HepG2 (cell line): ENCODE data around the gene SPATS2. TPM values are rescaled to one million over a fixed set of nuclear protein-coding genes. Genes with fewer than 3 reads are reported as not detected.
A peak's percentile ranks its signal among the peaks of the same experiment; 100 is the strongest.

Experiments
- ATAC-seq: fragments of 200-7000 bp; cut with Tn5 transposase; 3 replicates; pipeline ENCODE4 v1.9.1; 2020; ENCODE audit warnings: mild to moderate bottlenecking, moderate library complexity
- BruUV-seq: library from RNA; stranded (reverse); fragments of 400-500 nt; replicated peaks from 2 replicates; lab custom pipeline; 2021; lab: Mats Ljungman, UMichigan
- CTCF ChIA-PET: fragments of 300-600 bp; formaldehyde crosslinking; extraction: SDS; loops from one replicate; lab custom pipeline; 2021; ENCODE audit warnings: low total read pairs, inconsistent platforms, low intra/inter-chr PET ratio; lab: Yijun Ruan, JAX
- POLR2A ChIA-PET: fragments of 350-600 bp; sonication (Branson Sonifier 250); formaldehyde crosslinking; loops from one replicate; lab custom pipeline; 2020; ENCODE audit warnings: antibody characterized with exemption, inconsistent platforms; lab: Yijun Ruan, JAX
- DNase-seq: peaks from one replicate; pipeline ENCODE4 v3.0.0-alpha.2; 2015; ENCODE audit warnings: low spot score
- FAIRE-seq: peaks from 3 replicates; lab custom pipeline; 2011; peaks lifted over from hg19 to GRCh38; lab: Jason Lieb, UNC
- H2AFZ ChIP-seq: one replicate; pipeline ENCODE4 v1.6.1; 2011; ENCODE audit warnings: low read length, inconsistent platforms
- H3K27ac ChIP-seq: fragments of 300-600 bp; 3 replicates; pipeline ENCODE4 v1.8.0; 2011; ENCODE audit warnings: mixed run types, mild to moderate bottlenecking, mixed read lengths, low read length, inconsistent platforms; ENCODE audit not compliant: insufficient read depth; ENCODE audit errors: extremely low read length
- H3K27me3 ChIP-seq, 2 experiments: fragments of 200-600 bp in 1 of 2; 2 replicates in 1 of 2; 3 replicates in 1 of 2; pipeline versions ENCODE4 v1.6.0 to v1.8.0; 2011; ENCODE audit warnings: low read length in 2 of 2, mild to moderate bottlenecking in 2 of 2, moderate library complexity in 2 of 2, inconsistent platforms in 1 of 2; ENCODE audit not compliant: insufficient read depth in 2 of 2, control insufficient read depth in 1 of 2
- H3K36me3 ChIP-seq, 2 experiments: fragments of 200-600 bp in 1 of 2; replicated peaks in 1 of 2; 2 replicates in 1 of 2; 3 replicates in 1 of 2; pipeline versions ENCODE4 v1.5.1 to v1.8.0; 2011; ENCODE audit warnings: low read length in 2 of 2, inconsistent platforms in 1 of 2; ENCODE audit not compliant: insufficient read depth in 2 of 2, control insufficient read depth in 1 of 2
- H3K4me1 ChIP-seq: 2 replicates; pipeline ENCODE4 v1.5.1; 2012; ENCODE audit warnings: low read length, inconsistent platforms; ENCODE audit not compliant: insufficient read depth
- H3K4me2 ChIP-seq: 2 replicates; pipeline ENCODE4 v1.6.0; 2011; ENCODE audit warnings: low read depth, low read length, inconsistent platforms
- H3K4me3 ChIP-seq, 3 experiments: fragments of 200-600 bp in 1 of 3; sonication (generic), shearing (Covaris generic) in 1 of 3; replicated peaks in 1 of 3; 2 replicates each; pipeline ENCODE4 v1.5.1; 2011 to 2016; ENCODE audit warnings: low read length in 3 of 3, inconsistent platforms in 2 of 3, low read depth in 2 of 3, mild to moderate bottlenecking in 2 of 3, control low read depth in 1 of 3, mixed read lengths in 1 of 3; ENCODE audit not compliant: insufficient read depth in 1 of 3
- H3K79me2 ChIP-seq: one replicate; pipeline ENCODE4 v1.6.1; 2011; ENCODE audit warnings: low read length, inconsistent platforms; ENCODE audit not compliant: insufficient read depth
- H3K9ac ChIP-seq: 2 replicates; pipeline ENCODE4 v1.6.0; 2011; ENCODE audit warnings: mild to moderate bottlenecking, low read depth, low read length, inconsistent platforms; ENCODE audit not compliant: insufficient read depth
- H3K9me3 ChIP-seq: 2 replicates; pipeline ENCODE4 v1.5.1; 2012; ENCODE audit warnings: mild to moderate bottlenecking, low read length
- H4K20me1 ChIP-seq: 2 replicates; pipeline ENCODE4 v1.6.0; 2011; ENCODE audit warnings: inconsistent platforms, mild to moderate bottlenecking, low read length, moderate library complexity; ENCODE audit not compliant: insufficient read depth
- AGO1 ChIP-seq: fragments of 200-400 bp; formaldehyde crosslinking; IDR thresholded peaks from 2 replicates; pipeline ENCODE4 v1.6.1; 2017; ENCODE audit warnings: mild to moderate bottlenecking, low read depth, low read length, moderate library complexity; ENCODE audit not compliant: poor library complexity, severe bottlenecking
- CCDC6 ChIP-seq: sonication (generic); formaldehyde crosslinking; IDR thresholded peaks from 2 replicates; pipeline ENCODE4 v1.8.1; 2022; ENCODE audit warnings: mild to moderate bottlenecking, missing genetic modification reagents, moderate library complexity
- DZIP1 ChIP-seq: sonication (generic); formaldehyde crosslinking; IDR thresholded peaks from 2 replicates; pipeline ENCODE4 v1.5.0; 2020; ENCODE audit warnings: mild to moderate bottlenecking, missing genetic modification reagents
- ERF ChIP-seq: IDR thresholded peaks from 2 replicates; pipeline ENCODE4 v1.6.1; 2018; ENCODE audit warnings: missing biosample characterization, missing genetic modification reagents
- GATAD2A ChIP-seq: IDR thresholded peaks from 2 replicates; pipeline ENCODE4 v1.6.1; 2016
- MIER3 ChIP-seq: IDR thresholded peaks from 2 replicates; pipeline ENCODE4 v1.6.1; 2016; ENCODE audit warnings: missing compliant biosample characterization, borderline replicate concordance
- NFKBIZ ChIP-seq: IDR thresholded peaks from 2 replicates; pipeline ENCODE4 v1.6.1; 2018; ENCODE audit warnings: missing genetic modification reagents, missing compliant biosample characterization
- RARG ChIP-seq: sonication (generic); formaldehyde crosslinking; IDR thresholded peaks from 2 replicates; pipeline ENCODE4 v1.4.0; 2020; ENCODE audit warnings: low read depth, mild to moderate bottlenecking, missing genetic modification reagents
- RBAK ChIP-seq: sonication (generic); formaldehyde crosslinking; IDR thresholded peaks from 2 replicates; pipeline ENCODE4 v1.5.1; 2020; ENCODE audit warnings: mild to moderate bottlenecking, missing genetic modification reagents
- SALL1 ChIP-seq: sonication (generic); formaldehyde crosslinking; IDR thresholded peaks from 2 replicates; pipeline ENCODE4 v1.8.0; 2022; ENCODE audit warnings: mild to moderate bottlenecking, missing genetic modification reagents
- SNAI1 ChIP-seq: sonication (generic); formaldehyde crosslinking; IDR thresholded peaks from 2 replicates; pipeline ENCODE4 v1.5.0; 2020; ENCODE audit warnings: mild to moderate bottlenecking, missing genetic modification reagents, borderline replicate concordance
- SRSF1 ChIP-seq: fragments of 200-400 bp; formaldehyde crosslinking; optimal IDR thresholded peaks from 2 replicates; pipeline ENCODE3; 2017; ENCODE audit warnings: mild to moderate bottlenecking, low read depth, low read length, moderate library complexity
- TMF1 ChIP-seq: sonication (generic); formaldehyde crosslinking; IDR thresholded peaks from 2 replicates; pipeline ENCODE4 v1.8.1; 2022; ENCODE audit warnings: low read depth, missing genetic modification reagents
- ZNF460 ChIP-seq: sonication (generic); formaldehyde crosslinking; IDR thresholded peaks from 2 replicates; pipeline ENCODE4 v1.5.1; 2020; ENCODE audit warnings: missing genetic modification reagents, mild to moderate bottlenecking, borderline replicate concordance
- ZNF547 ChIP-seq: sonication (generic); formaldehyde crosslinking; IDR thresholded peaks from 2 replicates; pipeline ENCODE4 v1.5.1; 2020; ENCODE audit warnings: mild to moderate bottlenecking, missing genetic modification reagents
- ZNF607 ChIP-seq: sonication (generic); formaldehyde crosslinking; IDR thresholded peaks from 2 replicates; pipeline ENCODE4 v1.5.1; 2020; ENCODE audit warnings: missing genetic modification reagents, mild to moderate bottlenecking, borderline replicate concordance
- WGBS: methylation state at CpG from one replicate; pipeline ENCODE4 v1.1.6; 2017; ENCODE audit warnings: low lambda C conversion rate; 5-methylcytosine and 5-hydroxymethylcytosine counted together
- in situ Hi-C: cut with HindIII; loops from 2 replicates; pipeline ENCODE4 v1.10.0; 2017; ENCODE audit warnings: low pct_unique_long_range_greater_than_20kb; ENCODE audit not compliant: extremely low pct_ligation_motif_present
- intact Hi-C: fragments of 100-400 bp; cut with micrococcal nuclease; formaldehyde crosslinking; loops from one replicate; pipeline ENCODE4 v1.10.0; 2022; ENCODE audit not compliant: unreplicated experiment
- polyA plus RNA-seq, 8 experiments: library from polyadenylated mRNA; depleted of rRNA in 3 of 8; stranded (reverse) in 7 of 8; unstranded in 1 of 8; fragments of >200 nt; fragmentation: Illumina TruSeq in 4 of 8; extraction: Trizol in 4 of 8; gene quantifications; 2 replicates each; pipeline versions ENCODE4 v1.2.1 to v1.2.3, GENCODE V29; 2011 to 2016; ENCODE audit warnings: low read depth in 4 of 8, missing spikeins in 1 of 8, mixed read lengths in 1 of 8; ENCODE audit not compliant: insufficient read depth in 1 of 8
- total RNA-seq, 5 experiments: library from RNA; depleted of rRNA; stranded (reverse); fragments of >200 nt; fragmentation: Illumina TruSeq; extraction: Trizol; gene quantifications; 2 replicates each; pipeline ENCODE4 v1.2.3, GENCODE V29; 2016; ENCODE audit warnings: low read depth in 1 of 5
- TF ChIP-seq, protein P1 (sequence below): sonication (generic); formaldehyde crosslinking; IDR thresholded peaks from 2 replicates; pipeline ENCODE4 v1.4.0; 2020; ENCODE audit warnings: missing genetic modification reagents

The SPATS2 gene
- total and polyA plus RNA-seq, 2 of the 13 experiments (the other 11 are each of a cell fraction or from before 2014, with no cell fraction given), result 19.3 to 28.1 TPM

GRCh38 chr12:49336645-49337584 is 30.3 kb upstream of the SPATS2 start, which contains the start of gene C1QL4:
Gene C1QL4, minus strand, starts transcription at chr12:49337188. Its CDS starts 711 bp downstream, at chr12:49336477.
- Histone ChIP-seq H3K79me2 (no peaks in the 10 kb centered on the region), H3K27ac (no peak within 1 kb of the TSS), H3K4me2 (peak within 1 kb of the TSS; percentile 85), H3K9ac (0 out of 2 replicates have a peak within 1 kb of the TSS, but pooled peaks have one; percentile 0), H3K4me3 (peak within 1 kb of the TSS; percentile 40 to 73 (median 57); a peak in 5 of 6 replicates), H3K27me3 (peaks cover 8 to 63% of the 10 kb centered on the region in 2 experiments; a peak in 4 of 5 replicates), H4K20me1 (no peaks in the 10 kb centered on the region), H3K36me3 (no peaks in the 10 kb centered on the region), H3K9me3 (no peaks in the 10 kb centered on the region), H2AFZ (no peak within 1 kb of the TSS), H3K4me1 (peaks cover 28% of the 10 kb centered on the region)
- FAIRE-seq (no peak), ATAC-seq (peak; percentile 75), DNase-seq (peak; percentile 44)
- POLR2A ChIA-PET, result interaction anchor here (1.5 kb wide), 1 partner anchor 404 kb away, joined by 3 read pairs; the partner anchor contains the start of gene TMBIM6
- CTCF ChIA-PET, result interaction anchor here (1.3 kb wide), 2 partner anchors 11 to 48 kb away, joined by 4 to 5 read pairs; no protein-coding TSS in a partner anchor
- BruUV-seq, result no TSS peak
- in situ Hi-C loops (no loop called here), intact Hi-C loops (loop anchor here (1.0 kb wide), 1 partner anchor 20 kb away; no protein-coding TSS in a partner anchor)
- WGBS, result 20% methylated on average over 28 of the region's 65 CpGs
- TF ChIP-seq ZNF460 (no peak), RARG (CRISPR knock-in tag) (no peak), TMF1 (CRISPR knock-in tag) (no peak), ERF (no peak), AGO1 (no peak), ZNF547 (CRISPR knock-in tag) (no peak), ZNF607 (CRISPR knock-in tag) (no peak), NFKBIZ (no peak), CCDC6 (no peak), SALL1 (CRISPR knock-in tag) (no peak), GATAD2A (peak; percentile 27; the same call in 1 of the 2 replicates), SRSF1 (peak; percentile 59), SNAI1 (CRISPR knock-in tag) (no peak), MIER3 (CRISPR knock-in tag) (no peak), RBAK (CRISPR knock-in tag) (no peak), DZIP1 (CRISPR knock-in tag) (no peak)
- TF ChIP-seq, protein P1, sequence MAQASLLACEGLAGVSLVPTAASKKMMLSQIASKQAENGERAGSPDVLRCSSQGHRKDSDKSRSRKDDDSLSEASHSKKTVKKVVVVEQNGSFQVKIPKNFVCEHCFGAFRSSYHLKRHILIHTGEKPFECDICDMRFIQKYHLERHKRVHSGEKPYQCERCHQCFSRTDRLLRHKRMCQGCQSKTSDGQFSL, result no peak
